ENCODE results near the gene SLC35F2.

- TF ChIP-seq HCFC1 (IDR thresholded peaks at IDR 0.05; ENCODE audit: low read depth, low read length), result no peak
- TF ChIP-seq POLR2A (IDR thresholded peaks at IDR 0.05; ENCODE audit: insufficient read depth in 1 of 2, low read depth in 2 of 2, low read length in 2 of 2), result no peak
- no peak for TF ChIP-seq POLR2G (IDR thresholded peaks at IDR 0.05; ENCODE audit: low read depth, low read length)
- TF ChIP-seq RFX3 (CRISPR knock-in tag; IDR thresholded peaks at IDR 0.05), result no peak
- no peak for TF ChIP-seq REST (IDR thresholded peaks at IDR 0.05; ENCODE audit: borderline replicate concordance in 1 of 2, low read depth in 1 of 2, low read length in 2 of 2)
- no peak for TF ChIP-seq UBTF (CRISPR knock-in tag; IDR thresholded peaks at IDR 0.05)
- TF ChIP-seq RBAK (CRISPR knock-in tag; IDR thresholded peaks at IDR 0.05), result no peak
- no peak for TF ChIP-seq CBX2 (IDR thresholded peaks at IDR 0.05; ENCODE audit: low read depth, low read length)
- no peak for TF ChIP-seq CBX2 (CRISPR knock-in tag; IDR thresholded peaks at IDR 0.05; ENCODE audit: low read depth)
- TF ChIP-seq NR3C1 (CRISPR knock-in tag; IDR thresholded peaks at IDR 0.05), result no peak
- TF ChIP-seq ZHX1 (CRISPR knock-in tag; IDR thresholded peaks at IDR 0.05; ENCODE audit: low read depth), result no peak
- no peak for TF ChIP-seq SP140L (CRISPR knock-in tag; IDR thresholded peaks at IDR 0.05; ENCODE audit: borderline replicate concordance)
- no peak for TF ChIP-seq ZNF343 (CRISPR knock-in tag; IDR thresholded peaks at IDR 0.05)
Measured at GRCh38 chr11:107787733-107788132, 70.9 kb downstream of the SLC35F2 start.

All from HepG2 (cell line).